Sigmoid colon (tissue), 7 donors: ENCODE measurements around the gene KRTAP4-9. TPM values are rescaled to one million over a fixed set of nuclear protein-coding genes. Genes with fewer than 3 reads are reported as not detected.
"Not testable (repeated sequence)": the region's sequence is repeated elsewhere in the genome, so short reads cannot be mapped to it uniquely, and the experiment has no call there.

Experiments used
- DNase-seq: peaks from one replicate; pipeline ENCODE4 v3.0.0-alpha.2; 2019
- H3K27ac ChIP-seq, 4 donors: fragments of 200-600 bp; sonication (generic); one replicate each; pipeline ENCODE4 v1.5.1; 2016 to 2019; ENCODE audit warnings: mild to moderate bottlenecking in 1 of 4
- H3K27me3 ChIP-seq, 3 donors: fragments of 200-600 bp; sonication (generic); one replicate each; pipeline ENCODE4 v1.5.1; 2019; ENCODE audit warnings: mild to moderate bottlenecking in 1 of 3
- H3K36me3 ChIP-seq, 4 donors: fragments of 200-600 bp; sonication (generic); one replicate each; pipeline ENCODE4 v1.5.1; 2016 to 2019
- H3K4me1 ChIP-seq, 4 donors: fragments of 200-600 bp; sonication (generic); one replicate each; pipeline ENCODE4 v1.5.1; 2017 to 2019
- H3K4me3 ChIP-seq, 4 donors: fragments of 200-600 bp; sonication (generic); one replicate each; pipeline ENCODE4 v1.5.1; 2017 to 2019; ENCODE audit warnings: mild to moderate bottlenecking in 2 of 4, moderate library complexity in 1 of 4
- H3K9me3 ChIP-seq, 4 donors: fragments of 200-600 bp in 3 of 4; sonication (generic) in 3 of 4; one replicate each; pipeline versions ENCODE4 v1.5.1 to v1.6.1; 2013 to 2019
- EP300 ChIP-seq, 4 donors: sonication (generic); formaldehyde crosslinking; IDR thresholded peaks; one replicate each; pipeline ENCODE4 v1.6.1; 2017; ENCODE audit warnings: antibody characterized with exemption in 4 of 4
- POLR2A ChIP-seq, 2 donors: fragments of 450-650 bp; IDR thresholded peaks; one replicate each; pipeline ENCODE4 v1.6.1; 2016; ENCODE audit warnings: antibody characterized with exemption in 2 of 2, mild to moderate bottlenecking in 2 of 2, moderate library complexity in 2 of 2
- POLR2AphosphoS5 ChIP-seq, 4 donors: sonication (generic); formaldehyde crosslinking; IDR thresholded peaks; one replicate each; pipeline ENCODE4 v1.6.1; 2017; ENCODE audit warnings: antibody characterized with exemption in 4 of 4
- whole genome bisulfite sequencing, 2 donors: extraction: QIAGEN DNeasy Blood & Tissue Kit; methylation state at CpG; one replicate each; pipeline ENCODE4 v1.1.7; 2013; 5-methylcytosine and 5-hydroxymethylcytosine counted together
- intact Hi-C: fragments of 100-400 bp; cut with DNase I; formaldehyde crosslinking; loops from one replicate; pipeline ENCODE4 v1.15.1; 2023
- polyA plus RNA-seq, 3 donors: library from polyadenylated mRNA; stranded (reverse); fragments of 200-250 nt; gene quantifications; one replicate each; pipeline ENCODE4 v1.2.3, GENCODE V29; 2013
- total RNA-seq, 4 donors: library from RNA; depleted of rRNA; stranded (reverse); fragments of >200 nt; gene quantifications; one replicate each; pipeline ENCODE4 v1.1.0, GENCODE V29; 2016
- TF ChIP-seq, protein P1 (sequence below), 4 experiments: fragments of 450-650 bp in 3 of 4; fragments of 200-600 bp in 1 of 4; IDR thresholded peaks; one replicate each; pipeline ENCODE4 v1.5.1; 2016 to 2019; ENCODE audit warnings: antibody characterized with exemption in 4 of 4, mild to moderate bottlenecking in 3 of 4, moderate library complexity in 2 of 4
- donor health status: healthy with polysubstance abuse.
- donor health status: Bipolar disorder and iron deficiency.
- donor health status: healthy.

Gene KRTAP4-9
- total and polyA plus RNA-seq, 7 donors: not detected

DNA sequence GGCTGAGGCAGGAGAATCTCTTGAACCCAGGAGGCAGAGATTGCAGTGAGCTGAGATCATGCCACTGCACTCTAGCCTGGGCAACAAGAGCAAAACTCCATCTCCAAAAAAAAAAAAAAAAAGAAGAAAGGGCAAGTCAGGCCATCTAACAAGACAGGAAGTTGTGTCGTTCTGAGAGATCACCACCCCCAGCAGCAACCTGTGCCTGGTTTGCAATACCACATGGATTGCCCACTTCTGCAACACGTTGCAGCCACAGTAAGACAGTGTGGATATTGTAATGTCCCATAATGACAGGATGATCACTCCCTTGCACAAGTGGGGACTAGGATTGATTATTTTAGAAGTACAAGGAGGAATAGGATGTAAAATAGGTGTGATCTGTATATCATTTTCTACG is 36.2 kb upstream of the KRTAP4-9 start:
- no peak for DNase-seq
- no peak overlapping the region for H3K4me3 ChIP-seq
- H3K4me1 ChIP-seq: no peaks in the 10 kb centered on the region
- H3K27ac ChIP-seq: no peak overlapping the region
- no peaks in the 10 kb centered on the region for H3K9me3 ChIP-seq
- no peak for TF ChIP-seq EP300 (IDR thresholded peaks at IDR 0.05)
- TF ChIP-seq, protein P1, sequence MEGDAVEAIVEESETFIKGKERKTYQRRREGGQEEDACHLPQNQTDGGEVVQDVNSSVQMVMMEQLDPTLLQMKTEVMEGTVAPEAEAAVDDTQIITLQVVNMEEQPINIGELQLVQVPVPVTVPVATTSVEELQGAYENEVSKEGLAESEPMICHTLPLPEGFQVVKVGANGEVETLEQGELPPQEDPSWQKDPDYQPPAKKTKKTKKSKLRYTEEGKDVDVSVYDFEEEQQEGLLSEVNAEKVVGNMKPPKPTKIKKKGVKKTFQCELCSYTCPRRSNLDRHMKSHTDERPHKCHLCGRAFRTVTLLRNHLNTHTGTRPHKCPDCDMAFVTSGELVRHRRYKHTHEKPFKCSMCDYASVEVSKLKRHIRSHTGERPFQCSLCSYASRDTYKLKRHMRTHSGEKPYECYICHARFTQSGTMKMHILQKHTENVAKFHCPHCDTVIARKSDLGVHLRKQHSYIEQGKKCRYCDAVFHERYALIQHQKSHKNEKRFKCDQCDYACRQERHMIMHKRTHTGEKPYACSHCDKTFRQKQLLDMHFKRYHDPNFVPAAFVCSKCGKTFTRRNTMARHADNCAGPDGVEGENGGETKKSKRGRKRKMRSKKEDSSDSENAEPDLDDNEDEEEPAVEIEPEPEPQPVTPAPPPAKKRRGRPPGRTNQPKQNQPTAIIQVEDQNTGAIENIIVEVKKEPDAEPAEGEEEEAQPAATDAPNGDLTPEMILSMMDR (IDR thresholded peaks at IDR 0.05): no peak
- TF ChIP-seq POLR2AphosphoS5 (IDR thresholded peaks at IDR 0.05): no peak
- TF ChIP-seq POLR2A (IDR thresholded peaks at IDR 0.05): no peak
- no peaks in the 10 kb centered on the region for H3K27me3 ChIP-seq
- intact Hi-C loops: no loop called here
- no peaks in the 10 kb centered on the region for H3K36me3 ChIP-seq
- WGBS, 2 donors: 72 to 82% methylated on average over 3 of the region's 3 CpGs

DNA sequence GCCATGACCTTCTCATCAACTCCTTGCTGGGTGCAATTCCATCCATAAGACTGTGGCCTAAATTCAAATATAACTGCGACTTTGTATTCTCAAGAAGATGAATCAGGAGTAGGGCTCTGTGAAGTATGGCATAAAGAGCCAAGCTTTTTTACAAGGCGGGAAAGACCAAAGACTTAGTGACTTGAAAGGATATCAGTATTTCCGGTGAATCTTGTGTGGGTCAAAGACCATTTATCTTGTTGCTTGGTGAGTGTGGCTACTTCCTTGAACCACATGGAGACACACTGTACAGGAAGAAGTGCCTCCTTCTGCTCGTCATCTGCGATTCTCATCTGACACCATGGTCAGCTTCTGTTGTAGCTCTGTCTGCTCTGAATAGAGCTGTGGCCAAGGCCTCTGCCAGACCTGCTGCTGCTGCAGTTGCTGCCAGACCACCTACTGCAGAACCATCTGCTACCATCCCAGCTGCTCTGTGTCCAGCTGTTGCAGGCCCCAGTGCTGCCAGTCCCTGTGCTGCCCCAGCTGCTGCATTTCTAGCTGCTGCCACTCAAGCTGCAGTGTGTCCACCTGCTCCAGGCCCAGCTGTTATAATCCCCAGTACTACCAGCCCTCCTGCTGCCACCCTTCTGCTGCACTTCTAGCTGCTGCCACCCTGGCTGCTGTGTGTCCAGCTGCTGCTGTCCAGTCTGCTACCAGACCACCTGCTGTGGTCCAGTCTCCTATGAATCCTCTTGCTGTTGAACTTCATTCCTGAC is 33.4 kb upstream of the KRTAP4-9 start:
- TF ChIP-seq, protein P1 (IDR thresholded peaks at IDR 0.05): no peak
- TF ChIP-seq POLR2A (IDR thresholded peaks at IDR 0.05) (no peak), POLR2AphosphoS5 (IDR thresholded peaks at IDR 0.05) (no peak), EP300 (IDR thresholded peaks at IDR 0.05) (no peak)
- H3K4me1 ChIP-seq: no peaks in the 10 kb centered on the region
- no peaks in the 10 kb centered on the region for H3K36me3 ChIP-seq
- intact Hi-C loops: no loop called here
- no peak overlapping the region for H3K4me3 ChIP-seq
- H3K27me3 ChIP-seq: no peaks in the 10 kb centered on the region
- H3K27ac ChIP-seq: no peak overlapping the region
- 89 to 91% methylated on average over 5 of the region's 5 CpGs for WGBS, 2 donors
- H3K9me3 ChIP-seq: no peaks in the 10 kb centered on the region
- no peak for DNase-seq

DNA sequence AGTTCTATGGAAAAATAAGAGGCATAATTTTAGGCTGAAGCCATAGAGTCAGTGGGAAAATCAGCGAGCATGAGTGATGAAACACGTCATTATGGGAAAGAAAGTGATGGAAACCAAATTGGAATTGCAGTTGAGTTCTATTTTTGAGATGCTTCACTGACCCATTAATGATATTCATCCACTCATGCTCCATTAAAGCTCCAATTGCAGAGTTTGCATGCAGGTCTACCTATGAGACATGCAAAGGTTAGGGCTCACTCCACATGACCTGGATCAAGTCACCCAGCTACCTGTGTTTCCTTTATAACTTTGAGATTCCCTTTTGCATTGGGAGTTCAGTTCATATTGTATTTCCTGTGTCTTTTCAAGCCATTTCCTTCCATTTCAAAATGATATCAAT is 31.5 kb upstream of the KRTAP4-9 start:
- intact Hi-C loops: no loop called here
- Histone ChIP-seq H3K27me3 (no peaks in the 10 kb centered on the region), H3K27ac (no peak overlapping the region), H3K36me3 (no peaks in the 10 kb centered on the region), H3K4me1 (no peaks in the 10 kb centered on the region), H3K9me3 (no peaks in the 10 kb centered on the region), H3K4me3 (no peak overlapping the region)
- 92 to 94% methylated on average over 2 of the region's 2 CpGs for WGBS, 2 donors
- no peak for TF ChIP-seq POLR2A (IDR thresholded peaks at IDR 0.05)
- TF ChIP-seq POLR2AphosphoS5 (IDR thresholded peaks at IDR 0.05): no peak
- TF ChIP-seq, protein P1 (IDR thresholded peaks at IDR 0.05): no peak
- no peak for TF ChIP-seq EP300 (IDR thresholded peaks at IDR 0.05)
- DNase-seq: no peak

DNA sequence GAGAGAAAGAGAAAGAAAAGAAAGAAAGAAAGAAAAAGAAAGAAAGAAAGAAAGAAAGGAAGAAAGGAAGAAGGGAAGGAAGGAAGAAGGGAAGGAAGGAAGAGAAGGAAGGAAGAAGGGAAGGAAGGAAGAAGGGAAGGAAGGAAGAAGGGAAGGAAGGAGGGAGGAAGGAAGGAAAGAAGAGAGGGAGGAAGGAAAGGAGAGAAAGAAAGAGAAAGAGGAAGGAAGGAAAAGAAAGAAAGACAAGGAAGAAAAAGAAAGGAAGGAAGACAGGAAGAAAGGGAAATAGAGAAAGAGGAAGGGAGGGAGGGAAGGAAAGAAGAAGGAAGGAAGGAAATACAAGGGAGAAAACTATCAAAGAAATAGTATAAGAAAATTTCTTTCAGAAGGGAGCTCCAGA is 28.4 kb upstream of the KRTAP4-9 start:
- Histone ChIP-seq H3K4me1 (no peaks in the 10 kb centered on the region), H3K36me3 (no peaks in the 10 kb centered on the region), H3K9me3 (no peaks in the 10 kb centered on the region), H3K27me3 (no peaks in the 10 kb centered on the region), H3K4me3 (no peak overlapping the region), H3K27ac (no peak overlapping the region)
- TF ChIP-seq EP300 (IDR thresholded peaks at IDR 0.05) (no peak), POLR2A (IDR thresholded peaks at IDR 0.05) (no peak), POLR2AphosphoS5 (IDR thresholded peaks at IDR 0.05) (no peak)
- TF ChIP-seq, protein P1 (IDR thresholded peaks at IDR 0.05): no peak
- intact Hi-C loops: no loop called here
- no peak for DNase-seq

DNA sequence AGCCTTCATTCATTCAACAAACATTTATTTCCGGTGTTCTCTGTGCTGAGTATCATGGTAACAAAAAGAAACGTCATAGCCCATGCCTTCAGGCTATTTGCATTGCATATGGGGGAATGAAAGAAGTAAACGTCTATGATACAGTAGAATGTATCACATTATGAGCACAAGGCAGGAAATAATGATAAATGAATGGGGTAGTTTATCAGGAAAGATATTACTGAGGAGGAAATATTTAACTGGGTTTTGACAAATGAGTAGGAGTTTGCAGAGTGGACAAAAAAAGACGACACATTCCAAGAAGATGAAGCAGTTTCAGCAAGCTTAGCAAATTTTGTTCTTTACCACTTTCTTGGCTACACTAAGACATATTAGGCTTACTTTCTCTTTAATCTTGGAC is 22.6 kb upstream of the KRTAP4-9 start:
- intact Hi-C loops: no loop called here
- no peaks in the 10 kb centered on the region for H3K36me3 ChIP-seq
- no peak overlapping the region for H3K4me3 ChIP-seq
- TF ChIP-seq EP300 (IDR thresholded peaks at IDR 0.05) (no peak), POLR2AphosphoS5 (IDR thresholded peaks at IDR 0.05) (no peak), POLR2A (IDR thresholded peaks at IDR 0.05) (no peak)
- H3K4me1 ChIP-seq: no peaks in the 10 kb centered on the region
- DNase-seq: no peak
- WGBS, 2 donors: 65 to 74% methylated on average over 4 of the region's 4 CpGs
- no peak overlapping the region for H3K27ac ChIP-seq
- no peaks in the 10 kb centered on the region for H3K9me3 ChIP-seq
- no peaks in the 10 kb centered on the region for H3K27me3 ChIP-seq

DNA sequence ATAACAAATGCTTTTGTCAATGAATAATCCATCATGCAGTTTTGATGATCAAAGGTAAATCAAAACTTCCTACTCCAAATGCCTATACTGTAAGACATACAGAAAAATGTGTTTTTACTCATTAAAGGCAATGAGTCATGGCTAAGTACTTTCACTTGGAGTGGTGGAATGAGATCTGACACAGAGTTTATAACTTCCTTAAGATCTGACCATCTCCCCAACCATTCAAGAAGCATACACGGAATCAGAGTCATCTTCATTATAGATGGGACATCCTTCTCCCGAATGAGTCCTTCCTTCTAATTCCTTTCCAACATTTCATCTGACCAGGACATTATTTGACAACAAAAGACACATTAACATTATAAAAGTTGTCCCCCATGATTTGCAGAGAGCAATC is 21.8 kb upstream of the KRTAP4-9 start:
- H3K4me3 ChIP-seq, intact Hi-C loops, H3K36me3 ChIP-seq, H3K4me1 ChIP-seq, H3K27ac ChIP-seq, H3K27me3 ChIP-seq, H3K9me3 ChIP-seq, DNase-seq: not testable (repeated sequence)
- WGBS, 2 donors: 70 to 89% methylated on average over 2 of the region's 2 CpGs

DNA sequence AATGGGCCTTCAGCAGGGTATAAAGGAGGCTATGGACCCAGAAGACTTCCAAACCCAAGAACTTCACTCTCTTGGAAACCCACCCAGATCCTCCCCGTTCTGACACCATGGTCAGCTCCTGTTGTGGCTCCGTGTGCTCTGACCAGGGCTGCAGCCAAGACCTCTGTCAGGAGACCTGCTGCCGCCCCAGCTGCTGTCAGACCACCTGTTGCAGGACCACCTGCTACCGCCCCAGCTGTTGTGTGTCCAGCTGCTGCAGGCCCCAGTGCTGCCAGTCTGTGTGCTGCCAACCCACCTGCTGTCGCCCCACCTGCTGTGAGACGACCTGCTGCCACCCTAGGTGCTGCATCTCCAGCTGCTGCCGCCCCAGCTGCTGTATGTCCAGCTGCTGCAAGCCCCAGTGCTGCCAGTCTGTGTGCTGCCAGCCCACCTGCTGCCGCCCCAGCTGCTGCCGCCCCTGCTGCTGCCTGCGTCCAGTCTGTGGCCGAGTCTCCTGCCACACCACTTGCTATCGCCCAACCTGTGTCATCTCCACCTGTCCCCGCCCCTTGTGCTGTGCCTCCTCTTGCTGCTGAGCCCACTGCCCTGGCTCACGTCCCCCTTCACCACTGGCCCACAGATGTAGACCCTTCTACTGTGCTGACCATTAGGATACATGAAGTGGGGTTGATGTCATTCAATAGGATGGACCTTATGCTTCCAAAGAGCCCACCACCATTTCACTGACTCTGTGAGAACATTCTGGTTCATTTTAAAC is 20.9 kb upstream of the KRTAP4-9 start, which contains the start of gene KRTAP4-7:
KRTAP4-7 (plus strand) TSS at position 51 of the 757 bp plus-strand sequence; CDS start at position 108, 57 bp downstream.
- DNase-seq, H3K4me1 ChIP-seq, H3K9me3 ChIP-seq, H3K27ac ChIP-seq, H3K4me3 ChIP-seq, H3K27me3 ChIP-seq, intact Hi-C loops, H3K36me3 ChIP-seq: not testable (repeated sequence)
- WGBS, 2 donors: 84 to 87% methylated on average over 14 of the region's 14 CpGs
